DOHH2 (cell line): ENCODE data around the gene BICRA.

Experiments used
- H3F3A ChIP-seq: fragments of 200-600 bp; sonication (generic), shearing (Covaris generic); 2 replicates; pipeline ENCODE4 v1.6.0; 2016; ENCODE audit warnings: antibody characterized with exemption, mild to moderate bottlenecking; ENCODE audit not compliant: control insufficient read depth, insufficient read depth
- H3K27ac ChIP-seq: fragments of 200-600 bp; sonication (generic); 2 replicates; pipeline ENCODE4 v1.5.1; 2014; ENCODE audit warnings: low read depth, mild to moderate bottlenecking, low read length, moderate library complexity
- H3K27me3 ChIP-seq: fragments of 200-600 bp; sonication (generic); 2 replicates; pipeline ENCODE4 v1.6.1; 2014; ENCODE audit warnings: mild to moderate bottlenecking, low read length, mixed read lengths; ENCODE audit not compliant: control insufficient read depth
- H3K36me3 ChIP-seq: fragments of 200-600 bp; sonication (generic); 2 replicates; pipeline ENCODE4 v1.6.1; 2014; ENCODE audit warnings: mild to moderate bottlenecking, low read length, moderate library complexity, mixed read lengths; ENCODE audit not compliant: control insufficient read depth
- H3K4me1 ChIP-seq: fragments of 200-600 bp; sonication (generic); 2 replicates; pipeline ENCODE4 v1.6.1; 2014; ENCODE audit warnings: mild to moderate bottlenecking, low read length, mixed read lengths; ENCODE audit not compliant: control insufficient read depth
- H3K4me2 ChIP-seq: fragments of 200-600 bp; sonication (generic); 2 replicates; pipeline ENCODE4 v1.6.0; 2014; ENCODE audit warnings: mild to moderate bottlenecking, low read length, moderate library complexity
- H3K4me3 ChIP-seq: fragments of 200-600 bp; sonication (generic); 2 replicates; pipeline ENCODE4 v1.5.1; 2014; ENCODE audit warnings: mild to moderate bottlenecking, low read length, mixed read lengths
- H3K79me2 ChIP-seq: fragments of 200-600 bp; sonication (generic); 2 replicates; pipeline ENCODE4 v1.6.1; 2014; ENCODE audit warnings: mild to moderate bottlenecking, low read length, mixed read lengths; ENCODE audit not compliant: control insufficient read depth
- H3K9me2 ChIP-seq: fragments of 200-600 bp; sonication (generic); replicated peaks from 2 replicates; pipeline ENCODE4 v1.6.1; 2014; ENCODE audit warnings: mild to moderate bottlenecking, low read length, mixed read lengths; ENCODE audit not compliant: control insufficient read depth
- H3K9me3 ChIP-seq: fragments of 200-600 bp; sonication (generic); 2 replicates; pipeline ENCODE4 v1.6.1; 2014; ENCODE audit warnings: antibody characterized with exemption, low read length, mixed read lengths; ENCODE audit not compliant: control insufficient read depth, insufficient read depth
- H4K20me1 ChIP-seq: fragments of 200-600 bp; sonication (generic); 2 replicates; pipeline ENCODE4 v1.6.0; 2014; ENCODE audit warnings: low read depth, mild to moderate bottlenecking, antibody characterized with exemption, low read length, moderate library complexity; ENCODE audit not compliant: control insufficient read depth, insufficient read depth
- EZH2phosphoT487 ChIP-seq: fragments of 200-600 bp; sonication (generic); IDR thresholded peaks from 2 replicates; pipeline ENCODE4 v1.6.1; 2017; ENCODE audit warnings: borderline replicate concordance, mild to moderate bottlenecking, antibody characterized with exemption, low read length, moderate library complexity, mixed read lengths
- TF ChIP-seq, protein P1 (sequence below): fragments of 200-600 bp; sonication (generic); IDR thresholded peaks from one replicate; pipeline ENCODE4 v1.5.1; 2014; ENCODE audit warnings: antibody characterized with exemption, mild to moderate bottlenecking, low read depth, low read length; ENCODE audit not compliant: poor library complexity, severe bottlenecking

Gene BICRA

DNA sequence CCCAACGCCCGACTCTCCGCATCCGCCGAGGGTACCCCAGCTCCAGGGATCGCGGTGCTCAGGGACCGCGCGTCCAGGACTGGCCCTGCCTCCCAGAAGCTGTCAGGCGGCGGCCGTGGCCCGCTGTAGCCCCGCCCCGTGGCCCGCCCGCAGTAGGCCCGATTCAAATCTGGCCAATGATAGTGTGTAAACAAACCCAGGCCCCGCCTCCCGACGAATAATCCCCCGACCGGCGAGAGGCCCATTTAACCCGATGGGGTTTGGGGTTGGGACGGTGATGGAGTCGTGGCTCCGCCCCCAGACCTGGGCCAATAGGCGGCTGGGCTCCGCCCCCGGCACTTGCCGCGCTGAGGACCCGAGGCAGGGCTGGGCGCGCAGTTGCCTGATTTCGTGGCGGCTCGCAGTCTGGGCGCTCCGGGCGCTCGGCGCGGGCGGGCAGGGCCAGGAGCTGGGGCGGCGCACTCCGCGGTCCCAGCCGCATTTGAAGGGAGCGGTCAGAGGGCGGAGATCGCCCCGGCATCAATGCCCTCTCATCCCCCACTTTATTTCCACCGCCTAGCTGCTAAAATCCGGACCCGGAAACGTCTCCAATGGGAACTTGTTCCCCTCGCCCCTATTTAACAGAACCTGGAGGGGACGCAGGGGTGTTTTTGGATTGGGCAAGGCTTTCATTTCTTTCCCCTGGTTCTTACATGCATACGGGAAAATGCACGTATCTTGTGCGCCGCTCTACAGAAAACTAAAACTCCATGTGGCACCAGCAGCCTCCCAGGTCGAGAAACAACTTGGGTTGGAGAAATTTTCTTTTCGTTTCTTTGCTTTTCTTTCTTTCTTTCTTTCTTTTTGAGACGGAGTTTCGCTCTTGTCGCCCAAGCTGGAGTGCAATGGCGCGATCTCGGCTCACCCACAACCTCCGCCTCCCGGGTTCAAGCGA lies 8.4 kb upstream of the BICRA start:
- TF ChIP-seq, protein P1, sequence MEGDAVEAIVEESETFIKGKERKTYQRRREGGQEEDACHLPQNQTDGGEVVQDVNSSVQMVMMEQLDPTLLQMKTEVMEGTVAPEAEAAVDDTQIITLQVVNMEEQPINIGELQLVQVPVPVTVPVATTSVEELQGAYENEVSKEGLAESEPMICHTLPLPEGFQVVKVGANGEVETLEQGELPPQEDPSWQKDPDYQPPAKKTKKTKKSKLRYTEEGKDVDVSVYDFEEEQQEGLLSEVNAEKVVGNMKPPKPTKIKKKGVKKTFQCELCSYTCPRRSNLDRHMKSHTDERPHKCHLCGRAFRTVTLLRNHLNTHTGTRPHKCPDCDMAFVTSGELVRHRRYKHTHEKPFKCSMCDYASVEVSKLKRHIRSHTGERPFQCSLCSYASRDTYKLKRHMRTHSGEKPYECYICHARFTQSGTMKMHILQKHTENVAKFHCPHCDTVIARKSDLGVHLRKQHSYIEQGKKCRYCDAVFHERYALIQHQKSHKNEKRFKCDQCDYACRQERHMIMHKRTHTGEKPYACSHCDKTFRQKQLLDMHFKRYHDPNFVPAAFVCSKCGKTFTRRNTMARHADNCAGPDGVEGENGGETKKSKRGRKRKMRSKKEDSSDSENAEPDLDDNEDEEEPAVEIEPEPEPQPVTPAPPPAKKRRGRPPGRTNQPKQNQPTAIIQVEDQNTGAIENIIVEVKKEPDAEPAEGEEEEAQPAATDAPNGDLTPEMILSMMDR, result no peak
- TF ChIP-seq EZH2phosphoT487, result no peak
- Histone ChIP-seq H3K4me2 (peak overlapping the region; percentile 82), H3K4me1 (peaks cover 43% of the 10 kb centered on the region), H3F3A (peaks cover 22% of the 10 kb centered on the region), H3K9me3 (no peaks in the 10 kb centered on the region), H4K20me1 (no peaks in the 10 kb centered on the region), H3K79me2 (peaks cover 6% of the 10 kb centered on the region; the same call in 1 of the 2 replicates), H3K27me3 (no peaks in the 10 kb centered on the region), H3K36me3 (no peaks in the 10 kb centered on the region), H3K27ac (peak overlapping the region; percentile 60), H3K4me3 (peak overlapping the region; percentile 83), H3K9me2 (no peaks in the 10 kb centered on the region)

DNA sequence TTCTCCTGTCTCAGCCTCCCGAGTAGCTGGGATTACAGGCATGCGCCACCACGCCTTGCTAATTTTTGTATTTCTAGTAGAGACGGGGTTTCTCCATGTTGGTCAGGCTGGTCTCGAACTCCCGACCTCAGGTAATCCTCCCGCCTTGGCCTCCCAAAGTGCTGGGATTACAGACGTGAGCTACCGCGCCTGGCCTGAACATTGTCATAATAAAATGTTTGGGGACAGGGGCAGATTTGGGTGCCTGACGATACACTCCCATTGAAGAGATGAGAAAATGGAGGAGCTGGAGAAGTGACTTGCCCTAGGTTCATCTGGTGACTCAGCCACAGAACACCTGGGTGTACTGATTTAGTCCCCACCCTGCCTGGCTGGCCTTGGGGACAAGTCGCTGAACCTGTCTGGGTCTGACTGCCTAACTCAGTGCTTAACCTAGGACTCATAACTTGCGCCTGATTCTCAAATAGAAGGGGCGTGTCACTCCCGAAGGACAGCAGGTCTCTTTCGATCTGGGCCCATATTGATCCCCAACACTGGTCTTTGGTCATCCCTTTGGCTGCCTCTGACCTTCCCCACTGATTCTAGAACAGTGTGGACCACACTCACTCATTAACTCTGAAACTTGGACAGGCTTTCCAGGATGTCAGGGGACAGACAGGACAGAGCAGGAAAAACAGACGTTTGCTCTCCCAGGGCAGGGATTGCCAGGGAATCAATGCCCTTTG lies 7.6 kb upstream of the BICRA start:
- peak overlapping the region; percentile 63 for H3K4me2 ChIP-seq
- H3K4me3 ChIP-seq, result peak overlapping the region; percentile 73
- no peaks in the 10 kb centered on the region for H3K9me2 ChIP-seq
- TF ChIP-seq, protein P1, result no peak
- H3K9me3 ChIP-seq, result no peaks in the 10 kb centered on the region
- H3K27me3 ChIP-seq, result no peaks in the 10 kb centered on the region
- no peaks in the 10 kb centered on the region for H3K36me3 ChIP-seq
- no peaks in the 10 kb centered on the region for H4K20me1 ChIP-seq
- H3K27ac ChIP-seq, result peak overlapping the region; percentile 59; the same call in 1 of the 2 replicates
- H3K4me1 ChIP-seq, result peaks cover 36% of the 10 kb centered on the region
- H3F3A ChIP-seq, result peaks cover 19% of the 10 kb centered on the region
- H3K79me2 ChIP-seq, result peaks cover 6% of the 10 kb centered on the region; the same call in 1 of the 2 replicates

DNA sequence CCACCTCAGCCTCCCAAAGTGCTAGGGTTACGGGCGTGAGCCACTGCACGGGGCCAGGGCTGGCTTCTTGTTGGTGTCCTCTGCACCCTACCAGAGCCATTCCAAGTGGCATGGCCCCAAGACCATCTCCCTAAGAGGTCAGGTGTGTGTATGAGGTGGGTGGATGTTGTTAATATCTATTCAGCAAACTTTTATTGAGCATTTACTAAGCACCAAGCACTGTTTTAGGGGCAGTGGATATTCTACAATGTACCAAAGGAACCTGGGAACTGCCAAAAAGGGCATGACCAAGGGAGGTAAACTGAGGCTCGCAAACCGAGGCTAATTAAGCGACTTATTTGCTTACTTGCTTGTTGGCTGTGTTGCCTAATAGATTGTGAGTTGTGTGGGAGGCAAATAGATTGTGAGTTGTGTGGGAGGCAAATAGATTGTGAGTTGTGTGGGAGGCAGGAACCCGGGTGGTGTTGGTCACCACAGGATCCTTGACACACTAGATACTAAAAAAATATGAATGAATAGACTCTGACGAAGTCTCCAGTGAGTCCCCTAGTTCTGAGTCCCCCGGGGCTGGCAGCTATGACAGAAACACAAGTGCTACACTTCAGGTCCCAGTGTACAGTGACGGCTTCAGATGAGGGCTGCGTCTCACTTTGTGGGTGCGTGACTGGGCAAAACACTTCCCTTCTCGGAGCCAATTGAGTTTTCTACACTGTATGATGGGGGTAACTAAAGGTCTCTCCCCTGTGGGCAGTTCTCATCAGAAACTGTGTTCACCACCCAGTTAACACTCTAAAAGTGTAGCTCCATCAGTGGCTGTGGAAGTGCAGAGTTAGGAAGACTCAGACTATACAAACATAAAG lies 5.0 kb upstream of the BICRA start:
- H3K79me2 ChIP-seq, result peaks cover 27% of the 10 kb centered on the region
- no peaks in the 10 kb centered on the region for H3K27me3 ChIP-seq
- peaks cover 18% of the 10 kb centered on the region for H3F3A ChIP-seq
- no peaks in the 10 kb centered on the region for H4K20me1 ChIP-seq
- H3K4me3 ChIP-seq, result no peak overlapping the region
- peaks cover 15% of the 10 kb centered on the region for H3K36me3 ChIP-seq
- H3K9me2 ChIP-seq, result no peaks in the 10 kb centered on the region
- no peak overlapping the region for H3K27ac ChIP-seq
- no peak for TF ChIP-seq EZH2phosphoT487
- TF ChIP-seq, protein P1, result no peak
- no peak overlapping the region for H3K4me2 ChIP-seq
- H3K4me1 ChIP-seq, result peaks cover 39% of the 10 kb centered on the region
- no peaks in the 10 kb centered on the region for H3K9me3 ChIP-seq
